Parathyroid adenoma (tissue), 2 donors: ENCODE data around the gene TRPC4.

Source experiments
- H2AFZ ChIP-seq: fragments of 300-600 bp; sonication (generic); one replicate; pipeline ENCODE4 v1.7.0; 2017; ENCODE audit warnings: antibody characterized with exemption, mild to moderate bottlenecking
- H3K27ac ChIP-seq: fragments of 300-600 bp; sonication (generic); one replicate; pipeline ENCODE4 v1.7.0; 2017
- H3K27me3 ChIP-seq: fragments of 300-600 bp; sonication (generic); one replicate; pipeline ENCODE4 v1.7.0; 2017; ENCODE audit warnings: low read length; ENCODE audit not compliant: control insufficient read depth, insufficient read depth
- H3K36me3 ChIP-seq: fragments of 300-600 bp; sonication (generic); one replicate; pipeline ENCODE4 v1.7.0; 2017; ENCODE audit warnings: low read length; ENCODE audit not compliant: control insufficient read depth, insufficient read depth
- H3K4me1 ChIP-seq: fragments of 300-600 bp; sonication (generic); one replicate; pipeline ENCODE4 v1.7.0; 2017; ENCODE audit warnings: control low read depth
- H3K4me2 ChIP-seq: fragments of 300-600 bp; sonication (generic); one replicate; pipeline ENCODE4 v1.7.0; 2017; ENCODE audit warnings: low read length
- H3K4me3 ChIP-seq: fragments of 300-600 bp; sonication (generic); one replicate; pipeline ENCODE4 v1.7.0; 2017; ENCODE audit warnings: low read depth, low read length
- H3K79me2 ChIP-seq: fragments of 300-600 bp; sonication (generic); one replicate; pipeline ENCODE4 v1.7.0; 2017; ENCODE audit warnings: control low read depth
- H3K9ac ChIP-seq: fragments of 300-600 bp; sonication (generic); one replicate; pipeline ENCODE4 v1.7.0; 2017; ENCODE audit warnings: mild to moderate bottlenecking
- H3K9me3 ChIP-seq: fragments of 300-600 bp; sonication (generic); one replicate; pipeline ENCODE4 v1.7.0; 2017; ENCODE audit warnings: low read length; ENCODE audit not compliant: control insufficient read depth
- CTCF ChIP-seq: fragments of 300-600 bp; sonication (generic); IDR thresholded peaks from one replicate; pipeline ENCODE4 v1.7.0; 2017; ENCODE audit warnings: antibody characterized with exemption, mild to moderate bottlenecking
- donor health status: primary hyperparathyroidism.

Gene TRPC4

GRCh38 chr13:37736045-37736444 lies 133.5 kb downstream of the TRPC4 start:
- Histone ChIP-seq H3K36me3 (no peaks in the 10 kb centered on the region), H3K27me3 (no peaks in the 10 kb centered on the region), H3K9me3 (no peaks in the 10 kb centered on the region), H3K9ac (no peak overlapping the region), H2AFZ (no peak overlapping the region), H3K4me3 (no peak overlapping the region), H3K4me2 (no peak overlapping the region), H3K27ac (no peak overlapping the region), H3K4me1 (no peaks in the 10 kb centered on the region), H3K79me2 (no peaks in the 10 kb centered on the region)
- TF ChIP-seq CTCF: no peak

GRCh38 chr13:37735293-37735692 lies 134.3 kb downstream of the TRPC4 start:
- Histone ChIP-seq H3K79me2 (no peaks in the 10 kb centered on the region), H3K4me1 (no peaks in the 10 kb centered on the region), H3K27me3 (no peaks in the 10 kb centered on the region), H3K9me3 (no peaks in the 10 kb centered on the region), H2AFZ (no peak overlapping the region), H3K4me3 (no peak overlapping the region), H3K9ac (no peak overlapping the region), H3K4me2 (no peak overlapping the region), H3K36me3 (no peaks in the 10 kb centered on the region), H3K27ac (no peak overlapping the region)
- no peak for TF ChIP-seq CTCF

- Histone ChIP-seq H3K4me1 (no peaks in the 10 kb centered on the region), H3K27me3 (no peaks in the 10 kb centered on the region), H3K27ac (no peak overlapping the region), H3K9ac (no peak overlapping the region), H3K36me3 (no peaks in the 10 kb centered on the region), H3K79me2 (no peaks in the 10 kb centered on the region), H3K4me3 (no peak overlapping the region), H2AFZ (no peak overlapping the region), H3K4me2 (no peak overlapping the region), H3K9me3 (no peaks in the 10 kb centered on the region)
- no peak for TF ChIP-seq CTCF
These were observed 139.7 kb downstream of the TRPC4 start for GRCh38 chr13:37729876-37730275.

GRCh38 chr13:37716420-37717195 lies 153.0 kb downstream of the TRPC4 start:
- Histone ChIP-seq H3K27ac (no peak overlapping the region), H3K4me3 (no peak overlapping the region), H3K27me3 (no peaks in the 10 kb centered on the region), H3K9me3 (no peaks in the 10 kb centered on the region), H3K9ac (no peak overlapping the region), H3K79me2 (no peaks in the 10 kb centered on the region), H3K36me3 (no peaks in the 10 kb centered on the region), H2AFZ (no peak overlapping the region), H3K4me2 (no peak overlapping the region), H3K4me1 (no peaks in the 10 kb centered on the region)
- TF ChIP-seq CTCF: no peak

GRCh38 chr13:37715606-37716015 lies 154.0 kb downstream of the TRPC4 start:
- Histone ChIP-seq H3K4me1 (no peaks in the 10 kb centered on the region), H2AFZ (no peak overlapping the region), H3K27ac (no peak overlapping the region), H3K36me3 (no peaks in the 10 kb centered on the region), H3K27me3 (no peaks in the 10 kb centered on the region), H3K4me2 (no peak overlapping the region), H3K9me3 (no peaks in the 10 kb centered on the region), H3K79me2 (no peaks in the 10 kb centered on the region), H3K9ac (no peak overlapping the region), H3K4me3 (no peak overlapping the region)
- no peak for TF ChIP-seq CTCF
